ENCODE results near the gene SRP14. TPM values are rescaled to one million over a fixed set of nuclear protein-coding genes. Genes with fewer than 3 reads are reported as not detected.

The SRP14 gene
- total RNA-seq, 1 experiment from 2014 or later, result 166 TPM

GRCh38 chr15:40087068-40087810 lies 48.3 kb upstream of the SRP14 start:
- Histone ChIP-seq H3K27me3 (ENCODE audit: control insufficient read depth, insufficient read depth, low read length) (no peaks in the 10 kb centered on the region), H3K36me3 (ENCODE audit: control insufficient read depth, insufficient read depth, low read length) (no peaks in the 10 kb centered on the region), H3K4me1 (ENCODE audit: control insufficient read depth, insufficient read depth, low read length) (peaks cover 18% of the 10 kb centered on the region), H3K4me3 (ENCODE audit: low read depth in 2 of 2, low read length in 2 of 2) (no peak overlapping the region), H3K9me3 (ENCODE audit: control insufficient read depth, insufficient read depth, low read depth, low read length) (no peaks in the 10 kb centered on the region), H3K27ac (ENCODE audit: low read length) (no peak overlapping the region; the same call in 1 of the 2 replicates)
- in situ Hi-C loops (cut with HindIII; ENCODE audit: low pct_unique_long_range_greater_than_20kb, low sequenced_read_pairs) (no loop called here), intact Hi-C loops (cut with micrococcal nuclease; ENCODE audit: unreplicated experiment) (no loop called here)
- BruUV-seq (replicated peaks), result no TSS peak
- no peak for DNase-seq (ENCODE audit: low read depth, low spot score)
- POLR2A ChIA-PET, result no interaction called here
- CTCF ChIA-PET, result no interaction called here
- no peak for ATAC-seq
- TF ChIP-seq SIN3A (IDR thresholded peaks at IDR 0.05; ENCODE audit: borderline replicate concordance, insufficient read depth, low read depth, low read length) (no peak), CTCF (IDR thresholded peaks at IDR 0.05) (no peak), REST (IDR thresholded peaks at IDR 0.05; ENCODE audit: insufficient read depth in 1 of 2, low read depth in 2 of 2, low read length in 1 of 2) (no peak), POLR2AphosphoS5 (IDR thresholded peaks at IDR 0.05; ENCODE audit: low read depth, low read length) (no peak), TCF7L2 (IDR thresholded peaks at IDR 0.05; ENCODE audit: low read depth, low read length) (no peak)

- intact Hi-C loops (cut with micrococcal nuclease; ENCODE audit: unreplicated experiment) (no loop called here), in situ Hi-C loops (cut with HindIII; ENCODE audit: low pct_unique_long_range_greater_than_20kb, low sequenced_read_pairs) (no loop called here)
- DNase-seq (ENCODE audit: low read depth, low spot score) (no peak), ATAC-seq (no peak)
- peaks cover 36% of the 10 kb centered on the region for H3K4me1 ChIP-seq (ENCODE audit: control insufficient read depth, insufficient read depth, low read length)
- no peak overlapping the region; the same call in 1 of the 2 replicates for H3K27ac ChIP-seq (ENCODE audit: low read length)
- CTCF ChIA-PET, result no interaction called here
- no peak for TF ChIP-seq CTCF (IDR thresholded peaks at IDR 0.05)
- TF ChIP-seq REST (IDR thresholded peaks at IDR 0.05; ENCODE audit: insufficient read depth in 1 of 2, low read depth in 2 of 2, low read length in 1 of 2), result no peak
- no peak for TF ChIP-seq TCF7L2 (IDR thresholded peaks at IDR 0.05; ENCODE audit: low read depth, low read length)
- TF ChIP-seq POLR2AphosphoS5 (IDR thresholded peaks at IDR 0.05; ENCODE audit: low read depth, low read length), result no peak
- TF ChIP-seq SIN3A (IDR thresholded peaks at IDR 0.05; ENCODE audit: borderline replicate concordance, insufficient read depth, low read depth, low read length), result no peak
- no peak overlapping the region for H3K4me3 ChIP-seq (ENCODE audit: low read depth in 2 of 2, low read length in 2 of 2)
- no peaks in the 10 kb centered on the region for H3K9me3 ChIP-seq (ENCODE audit: control insufficient read depth, insufficient read depth, low read depth, low read length)
- H3K36me3 ChIP-seq (ENCODE audit: control insufficient read depth, insufficient read depth, low read length), result no peaks in the 10 kb centered on the region
- POLR2A ChIA-PET, result no interaction called here
- H3K27me3 ChIP-seq (ENCODE audit: control insufficient read depth, insufficient read depth, low read length), result no peaks in the 10 kb centered on the region
- BruUV-seq (replicated peaks), result no TSS peak
These were observed 46.3 kb upstream of the SRP14 start for GRCh38 chr15:40085266-40085665.

Measured in Panc1 (cell line).